Lower leg skin (tissue), 4 donors: ENCODE results near the gene KDM5C. TPM values are rescaled to one million over a fixed set of nuclear protein-coding genes. Genes with fewer than 3 reads are reported as not detected.

Experiments used
- DNase-seq, 2 donors: peaks; one replicate each; pipeline ENCODE4 v3.0.0-alpha.2; 2019; ENCODE audit warnings: low spot score in 2 of 2
- H3K4me3 ChIP-seq: fragments of 200-600 bp; sonication (generic); 2 replicates; pipeline ENCODE4 v1.5.1; 2017; ENCODE audit warnings: mild to moderate bottlenecking, low read depth; ENCODE audit not compliant: poor library complexity, severe bottlenecking
- POLR2A ChIP-seq, 2 donors: fragments of 450-650 bp; IDR thresholded peaks; one replicate each; pipeline ENCODE4 v1.6.1; 2016 to 2017; ENCODE audit warnings: antibody characterized with exemption in 2 of 2, mild to moderate bottlenecking in 1 of 2, moderate library complexity in 1 of 2
- WGBS, 2 donors: methylation state at CpG; one replicate each; pipeline ENCODE4 v1.1.5; 2018; 5-methylcytosine and 5-hydroxymethylcytosine counted together
- intact Hi-C: fragments of 100-400 bp; cut with DNase I; formaldehyde crosslinking; loops from one replicate; pipeline ENCODE4 v1.15.0; 2023; ENCODE audit warnings: low total_unique reads
- total RNA-seq, 4 donors: library from RNA; depleted of rRNA; stranded (reverse); fragments of >200 nt; gene quantifications; one replicate each; pipeline ENCODE4 v1.1.0, GENCODE V29; 2016
- TF ChIP-seq, protein P1 (sequence below), 3 donors: fragments of 450-650 bp; IDR thresholded peaks; one replicate each; pipeline ENCODE4 v1.5.1; 2016; ENCODE audit warnings: antibody characterized with exemption in 3 of 3, mild to moderate bottlenecking in 3 of 3, moderate library complexity in 2 of 3

Gene KDM5C
- total RNA-seq = 100 to 1,000 TPM in 3 of 4 donors, 10 to 100 TPM in 1; 81.8 to 210 (median 145) TPM

- intact Hi-C loops = no loop called here
- peak within 1 kb of the TSS; percentile 93 for H3K4me3 ChIP-seq
- WGBS, 2 donors = 0 to 1% methylated on average over 22 to 65 of the region's 67 CpGs
- TF ChIP-seq, protein P1, sequence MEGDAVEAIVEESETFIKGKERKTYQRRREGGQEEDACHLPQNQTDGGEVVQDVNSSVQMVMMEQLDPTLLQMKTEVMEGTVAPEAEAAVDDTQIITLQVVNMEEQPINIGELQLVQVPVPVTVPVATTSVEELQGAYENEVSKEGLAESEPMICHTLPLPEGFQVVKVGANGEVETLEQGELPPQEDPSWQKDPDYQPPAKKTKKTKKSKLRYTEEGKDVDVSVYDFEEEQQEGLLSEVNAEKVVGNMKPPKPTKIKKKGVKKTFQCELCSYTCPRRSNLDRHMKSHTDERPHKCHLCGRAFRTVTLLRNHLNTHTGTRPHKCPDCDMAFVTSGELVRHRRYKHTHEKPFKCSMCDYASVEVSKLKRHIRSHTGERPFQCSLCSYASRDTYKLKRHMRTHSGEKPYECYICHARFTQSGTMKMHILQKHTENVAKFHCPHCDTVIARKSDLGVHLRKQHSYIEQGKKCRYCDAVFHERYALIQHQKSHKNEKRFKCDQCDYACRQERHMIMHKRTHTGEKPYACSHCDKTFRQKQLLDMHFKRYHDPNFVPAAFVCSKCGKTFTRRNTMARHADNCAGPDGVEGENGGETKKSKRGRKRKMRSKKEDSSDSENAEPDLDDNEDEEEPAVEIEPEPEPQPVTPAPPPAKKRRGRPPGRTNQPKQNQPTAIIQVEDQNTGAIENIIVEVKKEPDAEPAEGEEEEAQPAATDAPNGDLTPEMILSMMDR (IDR thresholded peaks at IDR 0.05) = no peak
- no peak for TF ChIP-seq POLR2A (IDR thresholded peaks at IDR 0.05)
- DNase-seq = peak; percentile 77 to 99
Observed at GRCh38 chrX:53224860-53225797, at the start of gene KDM5C. Gene KDM5C, minus strand, starts transcription at chrX:53225207. Its CDS starts 318 bp downstream, at chrX:53224889.

GRCh38 chrX:53272808-53273337 lies 47.9 kb upstream of the KDM5C start:
- no peak overlapping the region for H3K4me3 ChIP-seq
- TF ChIP-seq, protein P1 (IDR thresholded peaks at IDR 0.05) = no peak
- no peak for TF ChIP-seq POLR2A (IDR thresholded peaks at IDR 0.05)
- 64 to 77% methylated on average over 8 of the region's 8 CpGs for WGBS, 2 donors
- DNase-seq = no peak
- intact Hi-C loops = no loop called here

- no peak for TF ChIP-seq POLR2A (IDR thresholded peaks at IDR 0.05)
- TF ChIP-seq, protein P1 (IDR thresholded peaks at IDR 0.05) = no peak
- DNase-seq = no peak
- intact Hi-C loops = no loop called here
- WGBS, 2 donors = 78 to 93% methylated on average over 14 of the region's 14 CpGs
- H3K4me3 ChIP-seq = no peak overlapping the region
Observed at GRCh38 chrX:53269536-53270107, 44.6 kb upstream of the KDM5C start.

GRCh38 chrX:53268173-53268572 lies 43.2 kb upstream of the KDM5C start:
- intact Hi-C loops = no loop called here
- no peak for DNase-seq
- WGBS, 2 donors = 37 to 52% methylated on average over 7 of the region's 7 CpGs
- H3K4me3 ChIP-seq = no peak overlapping the region
- TF ChIP-seq POLR2A (IDR thresholded peaks at IDR 0.05) = no peak
- TF ChIP-seq, protein P1 (IDR thresholded peaks at IDR 0.05) = no peak

- WGBS, 2 donors = 63 to 75% methylated on average over 11 of the region's 11 CpGs
- intact Hi-C loops = no loop called here
- H3K4me3 ChIP-seq = no peak overlapping the region
- DNase-seq = no peak
- TF ChIP-seq POLR2A (IDR thresholded peaks at IDR 0.05) = no peak
- TF ChIP-seq, protein P1 (IDR thresholded peaks at IDR 0.05) = no peak
Observed at GRCh38 chrX:53266914-53267313, 41.9 kb upstream of the KDM5C start.
